Measurements from ENCODE around the gene LEFTY1.
"Not testable (repeated sequence)": the region's sequence is repeated elsewhere in the genome, so short reads cannot be mapped to it uniquely, and the experiment has no call there.

Gene LEFTY1, protein sequence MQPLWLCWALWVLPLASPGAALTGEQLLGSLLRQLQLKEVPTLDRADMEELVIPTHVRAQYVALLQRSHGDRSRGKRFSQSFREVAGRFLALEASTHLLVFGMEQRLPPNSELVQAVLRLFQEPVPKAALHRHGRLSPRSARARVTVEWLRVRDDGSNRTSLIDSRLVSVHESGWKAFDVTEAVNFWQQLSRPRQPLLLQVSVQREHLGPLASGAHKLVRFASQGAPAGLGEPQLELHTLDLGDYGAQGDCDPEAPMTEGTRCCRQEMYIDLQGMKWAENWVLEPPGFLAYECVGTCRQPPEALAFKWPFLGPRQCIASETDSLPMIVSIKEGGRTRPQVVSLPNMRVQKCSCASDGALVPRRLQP

DNA sequence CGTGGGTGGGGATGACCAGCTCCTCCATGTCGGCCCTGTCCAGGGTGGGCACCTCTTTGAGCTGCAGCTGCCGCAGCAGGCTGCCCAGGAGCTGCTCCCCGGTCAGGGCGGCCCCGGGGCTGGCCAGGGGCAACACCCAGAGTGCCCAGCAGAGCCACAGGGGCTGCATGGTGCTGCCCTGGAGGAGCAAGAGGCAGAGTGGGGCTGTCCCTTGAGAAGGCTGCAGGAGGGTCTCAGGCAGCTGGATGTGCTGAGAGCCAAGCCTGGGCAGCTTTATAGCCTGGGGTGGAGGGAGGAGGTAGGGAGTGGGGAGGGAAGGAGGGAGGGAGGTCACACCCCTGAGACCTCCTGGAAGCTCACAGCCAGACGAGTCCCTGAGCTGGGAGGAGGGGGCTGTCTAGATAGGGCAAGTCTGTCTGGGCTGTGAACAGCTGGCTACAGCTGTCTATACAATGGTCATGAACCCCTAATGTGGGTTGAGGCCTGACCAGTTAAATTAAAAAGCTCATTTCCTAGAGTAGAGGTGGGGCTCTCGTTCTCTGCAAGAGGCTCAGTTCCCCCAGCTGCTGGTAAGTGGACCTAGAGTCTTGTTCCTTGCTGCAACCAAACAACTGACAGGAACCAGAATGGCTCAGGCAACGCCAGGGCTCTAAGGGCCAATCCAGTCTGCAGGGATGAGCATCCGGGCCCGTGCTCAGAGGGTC lies at the start of gene LEFTY1:
LEFTY1 (minus strand) TSS at position 249 of the 704 bp plus-strand sequence; CDS start at position 169, 80 bp downstream.
- no peak for DNase-seq (ENCODE audit: low read depth)

DNA sequence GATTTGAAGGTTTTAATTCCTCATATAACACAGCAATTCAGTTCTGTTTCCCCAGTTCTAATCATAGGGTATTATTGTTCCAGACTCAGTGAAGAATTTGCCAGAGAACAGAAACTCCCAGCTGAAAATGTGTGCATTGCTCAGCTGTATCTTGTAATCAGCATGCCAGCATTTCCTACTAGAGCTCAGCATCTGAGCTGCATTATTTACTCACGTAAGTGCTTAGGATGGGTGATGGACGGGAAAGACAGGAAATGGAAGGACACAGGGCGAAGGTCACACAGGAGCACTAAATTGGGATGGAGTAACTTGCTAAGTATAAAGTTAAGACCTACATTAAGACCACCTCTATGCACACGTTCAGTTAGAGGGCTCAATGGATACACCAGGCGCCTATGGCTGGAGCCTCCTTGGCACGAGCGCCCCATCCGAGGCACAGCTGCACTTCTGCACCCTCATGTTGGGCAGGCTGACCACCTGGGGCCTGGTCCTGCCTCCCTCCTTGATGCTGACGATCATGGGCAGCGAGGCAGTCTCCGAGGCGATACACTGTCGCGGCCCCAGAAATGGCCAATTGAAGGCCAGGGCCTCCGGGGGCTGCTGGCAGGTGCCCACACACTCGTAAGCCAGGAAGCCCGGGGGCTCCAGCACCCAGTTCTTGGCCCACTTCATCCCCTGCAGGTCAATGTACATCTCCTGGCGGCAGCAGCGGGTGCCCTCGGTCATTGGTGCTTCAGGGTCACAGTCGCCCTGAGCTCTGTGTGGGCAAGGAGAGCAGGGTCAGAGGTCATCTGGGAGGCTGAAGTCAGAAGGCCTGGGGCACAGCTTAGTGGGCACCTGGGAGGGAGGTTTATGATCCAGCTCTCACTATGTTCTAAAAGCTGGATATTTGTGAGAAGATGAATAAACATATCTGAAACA lies 48.4 kb upstream of the LEFTY1 start:
- DNase-seq (ENCODE audit: low read depth) = no peak

DNA sequence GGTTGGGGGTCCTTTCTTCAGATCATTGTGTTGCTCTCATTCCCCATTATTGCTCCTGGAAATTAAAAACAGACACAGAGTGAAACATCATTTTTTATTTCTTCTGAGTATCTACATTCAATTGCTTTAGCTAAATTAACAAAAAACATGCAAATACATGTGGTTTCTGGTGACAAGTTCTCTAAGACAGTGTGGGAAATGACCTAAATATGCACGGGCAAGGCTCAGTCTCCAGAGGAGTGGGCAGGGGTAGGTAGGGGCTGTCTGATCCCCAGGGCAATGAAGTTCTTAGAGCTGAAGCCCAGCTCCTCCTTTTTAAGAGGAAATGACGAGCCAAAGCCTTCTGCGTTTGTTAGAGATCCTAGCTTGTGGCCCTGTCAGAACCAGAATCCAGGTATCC lies 47.6 kb upstream of the LEFTY1 start:
- DNase-seq (ENCODE audit: low read depth) = no peak

GRCh38 chr1:225936086-225936485 lies 47.1 kb upstream of the LEFTY1 start:
- peak; percentile 26 for DNase-seq (ENCODE audit: low read depth)

DNA sequence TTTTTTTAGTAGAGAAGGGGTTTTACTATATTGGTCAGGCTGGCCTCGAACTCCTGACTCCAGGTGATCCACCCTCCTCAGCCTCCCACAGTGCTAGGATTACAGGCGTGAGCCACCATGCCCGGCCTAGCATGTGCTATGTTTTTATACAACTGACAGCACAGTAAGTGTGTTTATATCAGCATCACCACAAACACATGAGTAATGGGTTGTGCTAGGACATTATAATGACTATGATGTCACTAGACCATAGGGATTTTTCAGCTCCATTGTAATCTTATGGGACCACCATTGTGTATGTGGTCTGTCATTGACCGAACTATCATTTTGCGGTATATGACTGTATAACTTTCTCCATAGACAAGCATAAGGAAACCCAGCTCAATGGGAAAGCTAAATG lies 45.8 kb upstream of the LEFTY1 start:
- no peak for DNase-seq (ENCODE audit: low read depth)

- DNase-seq (ENCODE audit: low read depth) = no peak
These were observed 44.1 kb upstream of the LEFTY1 start for GRCh38 chr1:225933072-225933471.

- DNase-seq (ENCODE audit: low read depth) = no peak
These were observed 42.6 kb upstream of the LEFTY1 start for GRCh38 chr1:225931270-225932136.

GRCh38 chr1:225930566-225930965 lies 41.6 kb upstream of the LEFTY1 start:
- no peak for DNase-seq (ENCODE audit: low read depth)

DNA sequence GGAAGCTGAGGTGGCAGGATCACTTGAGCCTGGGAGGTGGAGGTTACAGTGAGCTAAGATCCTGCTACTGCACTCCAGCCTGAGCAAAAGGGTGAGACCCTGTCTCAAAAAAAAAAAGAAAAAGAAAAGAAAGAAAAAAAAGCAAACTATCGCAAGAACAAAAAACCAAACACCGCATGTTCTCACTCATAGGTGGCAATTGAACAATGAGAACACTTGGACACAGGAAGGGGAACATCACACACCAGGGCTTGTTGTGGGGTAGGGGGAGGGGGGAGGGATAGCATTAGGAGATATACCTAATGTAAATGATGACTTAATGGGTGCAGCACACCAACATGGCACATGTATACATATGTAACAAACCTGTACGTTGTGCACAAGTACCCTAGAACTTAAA lies 40.5 kb upstream of the LEFTY1 start:
- not testable (repeated sequence) for DNase-seq (ENCODE audit: low read depth)

DNA sequence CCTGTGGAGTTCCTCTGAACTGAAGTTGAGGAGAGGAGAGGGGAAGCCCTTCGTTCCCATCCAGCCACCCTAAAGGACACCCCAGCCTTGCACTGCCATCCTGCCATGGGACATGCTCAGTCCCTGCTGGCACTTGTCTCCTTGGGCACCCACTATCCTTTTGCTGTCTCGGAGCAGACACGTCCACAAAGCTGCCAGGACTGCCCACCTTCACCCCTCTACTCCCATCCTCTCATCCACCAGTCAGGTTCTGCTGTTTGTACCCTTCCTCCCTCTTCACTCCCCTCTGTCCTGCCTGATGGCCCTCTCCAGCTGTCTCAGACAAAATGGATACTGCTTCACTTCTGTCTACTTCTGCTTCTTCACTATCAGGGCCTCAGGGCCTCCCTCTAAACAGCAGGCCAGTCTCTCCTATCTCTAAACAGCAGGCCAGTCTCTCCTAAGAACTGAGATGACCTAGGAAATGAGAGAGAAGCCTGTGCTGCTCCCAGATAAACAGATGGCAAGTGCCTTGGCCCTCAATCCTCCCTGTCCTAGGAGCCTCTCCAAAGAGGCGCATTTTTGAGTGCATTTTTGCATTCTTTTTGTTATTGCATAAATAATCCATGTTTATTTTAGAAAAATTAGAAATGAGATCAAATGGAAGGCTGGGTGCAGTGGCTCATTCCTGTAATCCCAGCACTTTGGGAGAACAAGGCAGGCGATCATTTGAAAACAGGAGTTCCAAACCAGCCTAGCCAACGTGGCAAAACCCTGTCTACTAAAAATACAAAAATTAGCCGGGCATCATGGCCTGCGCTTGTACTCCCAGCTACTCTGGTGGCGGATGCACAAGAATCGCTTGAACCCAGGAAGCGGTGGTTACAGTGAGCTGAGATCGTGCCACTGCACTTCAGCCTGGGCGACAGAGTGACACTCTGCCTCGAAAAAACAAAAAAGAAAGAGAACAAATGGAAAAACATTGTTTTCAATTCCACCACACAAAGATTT lies 39.5 kb upstream of the LEFTY1 start:
- DNase-seq (ENCODE audit: low read depth) = no peak

DNA sequence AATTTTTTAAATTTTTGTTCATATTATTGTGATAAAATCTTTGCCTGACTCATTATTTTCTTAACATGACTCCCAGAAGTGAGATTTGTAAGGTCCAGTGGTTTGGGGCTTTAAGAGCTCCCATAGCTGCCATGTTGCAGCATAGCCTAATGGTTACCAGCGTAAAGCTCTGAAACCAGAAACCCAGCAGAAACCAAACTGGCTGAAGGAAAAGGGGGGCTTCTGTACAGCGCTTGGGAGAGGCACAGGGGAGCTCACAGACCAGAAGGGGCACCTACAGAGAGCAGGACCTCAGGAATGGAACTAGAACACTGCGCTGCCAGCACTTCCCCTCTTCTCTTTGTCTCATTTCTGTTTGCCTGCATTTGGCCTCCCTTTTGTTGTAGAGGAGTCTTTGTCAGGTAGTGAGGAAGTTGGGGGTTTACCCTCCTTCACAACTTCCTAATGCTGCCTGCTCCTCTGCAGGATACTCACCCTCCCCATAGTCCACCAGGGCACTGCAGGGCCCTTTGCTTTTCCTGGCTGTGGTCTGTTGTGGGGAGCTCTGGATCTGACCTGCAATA lies 37.7 kb upstream of the LEFTY1 start:
- no peak for DNase-seq (ENCODE audit: low read depth)

GRCh38 chr1:225923692-225924555 lies 35.0 kb upstream of the LEFTY1 start, which contains the start of gene PYCR2:
TSS of gene PYCR2 (minus strand) at chr1:225924250. CDS start at chr1:225924110, 140 bp downstream.
- peak; percentile 97 for DNase-seq (ENCODE audit: low read depth)

GRCh38 chr1:225923381-225923691 lies 34.4 kb upstream of the LEFTY1 start:
- no peak for DNase-seq (ENCODE audit: low read depth)

- peak; percentile 64 for DNase-seq (ENCODE audit: low read depth)
These were observed 33.1 kb upstream of the LEFTY1 start for GRCh38 chr1:225921734-225922709.

- peak; percentile 79 for DNase-seq (ENCODE audit: low read depth)
These were observed 31.0 kb upstream of the LEFTY1 start for GRCh38 chr1:225919906-225920305.

DNA sequence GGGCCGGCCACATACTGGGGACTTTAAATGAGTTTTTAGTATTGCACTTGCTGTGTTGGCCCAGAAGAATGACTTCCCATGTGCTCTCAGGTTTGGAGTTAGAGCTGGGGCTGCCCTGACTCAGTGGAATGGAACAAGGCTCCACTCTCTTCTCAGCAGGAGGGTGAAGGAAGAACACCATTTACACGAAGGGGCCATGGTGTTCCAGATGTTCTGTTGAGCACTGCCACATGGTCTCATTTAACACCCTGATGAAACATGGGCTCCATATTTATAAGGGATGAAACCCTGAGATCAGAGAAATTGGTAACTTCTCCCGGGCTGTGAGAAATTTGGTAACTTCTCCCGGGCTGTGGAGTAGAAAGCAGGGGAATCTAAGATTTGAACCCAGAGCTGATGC lies 29.3 kb upstream of the LEFTY1 start:
- DNase-seq (ENCODE audit: low read depth) = no peak

DNA sequence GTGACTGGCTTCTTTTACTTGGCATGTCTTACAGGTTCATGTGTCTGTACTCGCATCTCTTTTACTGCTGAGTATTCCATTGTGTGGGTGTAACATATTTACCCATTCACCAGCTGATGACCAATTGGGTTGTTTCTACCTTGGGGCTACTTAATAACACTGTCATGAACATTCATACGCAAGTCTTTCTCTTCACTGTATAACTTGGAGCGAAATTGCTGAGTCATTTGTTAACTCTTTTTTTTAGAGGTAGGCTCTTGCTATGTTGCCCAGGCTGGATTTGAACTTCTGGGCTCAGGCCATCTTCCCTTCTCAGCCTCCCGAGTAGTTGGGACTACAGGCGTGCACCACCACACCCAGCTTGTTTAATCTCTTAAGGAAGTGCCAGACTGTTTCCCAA lies 28.6 kb upstream of the LEFTY1 start:
- no peak for DNase-seq (ENCODE audit: low read depth)

DNA sequence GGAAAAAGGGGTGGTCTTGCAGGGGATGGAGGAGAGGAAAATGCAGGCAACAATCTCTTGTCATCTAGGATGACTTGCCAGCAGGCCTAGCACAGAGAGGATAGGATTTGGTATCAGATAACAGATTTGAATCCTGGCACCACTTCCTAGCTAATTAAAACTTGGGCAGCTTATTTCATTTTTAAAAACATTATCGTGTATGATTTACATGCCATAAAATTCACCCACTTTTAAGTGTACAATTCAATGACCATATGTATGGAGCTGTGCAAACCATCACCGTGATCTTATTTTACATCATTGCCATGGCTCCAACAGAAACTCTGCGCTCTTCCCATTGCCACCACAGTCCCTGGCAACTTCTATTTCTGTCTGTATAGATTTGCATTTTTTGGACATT lies 28.2 kb upstream of the LEFTY1 start:
- DNase-seq (ENCODE audit: low read depth) = no peak
